ENCODE results near the gene ADAM11. TPM values are rescaled to one million over a fixed set of nuclear protein-coding genes. Genes with fewer than 3 reads are reported as not detected.

Gene ADAM11
- total and polyA plus RNA-seq, 2 of the 13 experiments (the other 11 are each of a cell fraction or from before 2014, with no cell fraction given): 0.38 to 0.91 TPM

DNA sequence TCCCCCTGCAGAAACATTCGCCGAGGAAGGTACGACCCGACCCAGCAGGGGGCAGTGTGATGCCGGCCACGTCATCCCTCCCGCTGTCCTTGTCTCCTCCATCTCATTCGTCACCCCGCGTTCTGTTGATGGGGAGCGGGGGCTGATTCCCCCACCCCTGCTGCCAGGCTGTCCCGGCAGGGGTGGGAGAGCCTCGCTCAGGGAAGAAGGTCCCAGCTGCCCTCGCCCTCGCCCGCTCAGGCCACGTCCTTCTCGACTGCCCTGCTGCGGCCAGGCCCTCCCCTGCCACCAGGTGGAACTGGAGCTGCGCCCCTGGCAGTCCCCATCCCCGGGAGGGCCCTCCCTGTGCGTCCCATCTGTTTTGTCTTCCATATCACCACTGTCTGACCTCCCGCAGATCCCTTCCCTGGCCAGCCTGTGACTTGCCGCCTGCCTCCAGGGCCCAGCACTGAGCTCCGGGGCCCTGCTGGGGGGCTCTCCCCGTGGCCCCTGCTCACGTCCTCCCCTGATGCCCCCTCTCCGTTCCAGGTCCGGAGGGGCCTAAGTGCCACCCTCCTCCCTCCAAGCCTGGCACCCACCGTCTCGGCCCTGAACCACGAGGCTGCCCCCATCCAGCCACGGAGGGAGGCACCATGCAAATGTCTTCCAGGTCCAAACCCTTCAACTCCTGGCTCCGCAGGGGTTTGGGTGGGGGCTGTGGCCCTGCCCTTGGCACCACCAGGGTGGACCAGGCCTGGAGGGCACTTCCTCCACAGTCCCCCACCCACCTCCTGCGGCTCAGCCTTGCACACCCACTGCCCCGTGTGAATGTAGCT lies 20.6 kb downstream of the ADAM11 start (continued):
- TF ChIP-seq, protein P1, sequence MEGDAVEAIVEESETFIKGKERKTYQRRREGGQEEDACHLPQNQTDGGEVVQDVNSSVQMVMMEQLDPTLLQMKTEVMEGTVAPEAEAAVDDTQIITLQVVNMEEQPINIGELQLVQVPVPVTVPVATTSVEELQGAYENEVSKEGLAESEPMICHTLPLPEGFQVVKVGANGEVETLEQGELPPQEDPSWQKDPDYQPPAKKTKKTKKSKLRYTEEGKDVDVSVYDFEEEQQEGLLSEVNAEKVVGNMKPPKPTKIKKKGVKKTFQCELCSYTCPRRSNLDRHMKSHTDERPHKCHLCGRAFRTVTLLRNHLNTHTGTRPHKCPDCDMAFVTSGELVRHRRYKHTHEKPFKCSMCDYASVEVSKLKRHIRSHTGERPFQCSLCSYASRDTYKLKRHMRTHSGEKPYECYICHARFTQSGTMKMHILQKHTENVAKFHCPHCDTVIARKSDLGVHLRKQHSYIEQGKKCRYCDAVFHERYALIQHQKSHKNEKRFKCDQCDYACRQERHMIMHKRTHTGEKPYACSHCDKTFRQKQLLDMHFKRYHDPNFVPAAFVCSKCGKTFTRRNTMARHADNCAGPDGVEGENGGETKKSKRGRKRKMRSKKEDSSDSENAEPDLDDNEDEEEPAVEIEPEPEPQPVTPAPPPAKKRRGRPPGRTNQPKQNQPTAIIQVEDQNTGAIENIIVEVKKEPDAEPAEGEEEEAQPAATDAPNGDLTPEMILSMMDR (CRISPR knock-in tag; IDR thresholded peaks at IDR 0.05): peak; percentile 96
- no peak for TF ChIP-seq SMARCE1 (IDR thresholded peaks at IDR 0.05; ENCODE audit: borderline replicate concordance)
- TF ChIP-seq MIXL1 (CRISPR knock-in tag; IDR thresholded peaks at IDR 0.05): 0 out of 2 replicates have a peak, but pooled peaks have one; percentile 9
- TF ChIP-seq ZNF484 (CRISPR knock-in tag; IDR thresholded peaks at IDR 0.05; ENCODE audit: borderline replicate concordance, low read depth): no peak
- TF ChIP-seq, protein P2, sequence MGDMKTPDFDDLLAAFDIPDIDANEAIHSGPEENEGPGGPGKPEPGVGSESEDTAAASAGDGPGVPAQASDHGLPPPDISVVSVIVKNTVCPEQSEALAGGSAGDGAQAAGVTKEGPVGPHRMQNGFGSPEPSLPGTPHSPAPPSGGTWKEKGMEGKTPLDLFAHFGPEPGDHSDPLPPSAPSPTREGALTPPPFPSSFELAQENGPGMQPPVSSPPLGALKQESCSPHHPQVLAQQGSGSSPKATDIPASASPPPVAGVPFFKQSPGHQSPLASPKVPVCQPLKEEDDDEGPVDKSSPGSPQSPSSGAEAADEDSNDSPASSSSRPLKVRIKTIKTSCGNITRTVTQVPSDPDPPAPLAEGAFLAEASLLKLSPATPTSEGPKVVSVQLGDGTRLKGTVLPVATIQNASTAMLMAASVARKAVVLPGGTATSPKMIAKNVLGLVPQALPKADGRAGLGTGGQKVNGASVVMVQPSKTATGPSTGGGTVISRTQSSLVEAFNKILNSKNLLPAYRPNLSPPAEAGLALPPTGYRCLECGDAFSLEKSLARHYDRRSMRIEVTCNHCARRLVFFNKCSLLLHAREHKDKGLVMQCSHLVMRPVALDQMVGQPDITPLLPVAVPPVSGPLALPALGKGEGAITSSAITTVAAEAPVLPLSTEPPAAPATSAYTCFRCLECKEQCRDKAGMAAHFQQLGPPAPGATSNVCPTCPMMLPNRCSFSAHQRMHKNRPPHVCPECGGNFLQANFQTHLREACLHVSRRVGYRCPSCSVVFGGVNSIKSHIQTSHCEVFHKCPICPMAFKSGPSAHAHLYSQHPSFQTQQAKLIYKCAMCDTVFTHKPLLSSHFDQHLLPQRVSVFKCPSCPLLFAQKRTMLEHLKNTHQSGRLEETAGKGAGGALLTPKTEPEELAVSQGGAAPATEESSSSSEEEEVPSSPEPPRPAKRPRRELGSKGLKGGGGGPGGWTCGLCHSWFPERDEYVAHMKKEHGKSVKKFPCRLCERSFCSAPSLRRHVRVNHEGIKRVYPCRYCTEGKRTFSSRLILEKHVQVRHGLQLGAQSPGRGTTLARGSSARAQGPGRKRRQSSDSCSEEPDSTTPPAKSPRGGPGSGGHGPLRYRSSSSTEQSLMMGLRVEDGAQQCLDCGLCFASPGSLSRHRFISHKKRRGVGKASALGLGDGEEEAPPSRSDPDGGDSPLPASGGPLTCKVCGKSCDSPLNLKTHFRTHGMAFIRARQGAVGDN (CRISPR knock-in tag; IDR thresholded peaks at IDR 0.05): peak; percentile 80
- TF ChIP-seq IRF2 (CRISPR knock-in tag; IDR thresholded peaks at IDR 0.05): peak; percentile 56
- TF ChIP-seq ZNF143 (CRISPR knock-in tag; IDR thresholded peaks at IDR 0.05): no peak
- peak; percentile 94 for TF ChIP-seq CREM (IDR thresholded peaks at IDR 0.05)
- 0 out of 2 replicates have a peak, but pooled peaks have one; percentile 56 for TF ChIP-seq CREM (CRISPR knock-in tag; IDR thresholded peaks at IDR 0.05)
- peak; percentile 97 for TF ChIP-seq XRCC5 (optimal IDR thresholded peaks at IDR 0.05; ENCODE audit: low read length)
- no peak for TF ChIP-seq ZNF713 (CRISPR knock-in tag; IDR thresholded peaks at IDR 0.05)
- TF ChIP-seq ATF7-NPFF (CRISPR knock-in tag; IDR thresholded peaks at IDR 0.05; ENCODE audit: low read depth): no peak
- TF ChIP-seq, protein P3, sequence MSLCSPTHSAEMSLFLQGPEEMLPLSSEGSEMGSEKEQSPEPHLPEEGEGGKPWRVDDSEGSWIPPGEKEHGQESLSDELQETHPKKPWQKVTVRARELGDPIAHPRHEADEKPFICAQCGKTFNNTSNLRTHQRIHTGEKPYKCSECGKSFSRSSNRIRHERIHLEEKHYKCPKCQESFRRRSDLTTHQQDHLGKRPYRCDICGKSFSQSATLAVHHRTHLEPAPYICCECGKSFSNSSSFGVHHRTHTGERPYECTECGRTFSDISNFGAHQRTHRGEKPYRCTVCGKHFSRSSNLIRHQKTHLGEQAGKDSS (CRISPR knock-in tag; IDR thresholded peaks at IDR 0.05; ENCODE audit: borderline replicate concordance, low read depth): 0 out of 2 replicates have a peak, but pooled peaks have one; percentile 28
- TF ChIP-seq ZNF354B (CRISPR knock-in tag; IDR thresholded peaks at IDR 0.05): no peak
- TF ChIP-seq, protein P4, sequence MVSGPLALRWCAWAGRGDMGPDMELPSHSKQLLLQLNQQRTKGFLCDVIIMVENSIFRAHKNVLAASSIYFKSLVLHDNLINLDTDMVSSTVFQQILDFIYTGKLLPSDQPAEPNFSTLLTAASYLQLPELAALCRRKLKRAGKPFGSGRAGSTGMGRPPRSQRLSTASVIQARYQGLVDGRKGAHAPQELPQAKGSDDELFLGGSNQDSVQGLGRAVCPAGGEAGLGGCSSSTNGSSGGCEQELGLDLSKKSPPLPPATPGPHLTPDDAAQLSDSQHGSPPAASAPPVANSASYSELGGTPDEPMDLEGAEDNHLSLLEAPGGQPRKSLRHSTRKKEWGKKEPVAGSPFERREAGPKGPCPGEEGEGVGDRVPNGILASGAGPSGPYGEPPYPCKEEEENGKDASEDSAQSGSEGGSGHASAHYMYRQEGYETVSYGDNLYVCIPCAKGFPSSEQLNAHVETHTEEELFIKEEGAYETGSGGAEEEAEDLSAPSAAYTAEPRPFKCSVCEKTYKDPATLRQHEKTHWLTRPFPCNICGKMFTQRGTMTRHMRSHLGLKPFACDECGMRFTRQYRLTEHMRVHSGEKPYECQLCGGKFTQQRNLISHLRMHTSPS (CRISPR knock-in tag; IDR thresholded peaks at IDR 0.05; ENCODE audit: low read depth): no peak
- peak; percentile 42; the same call in 1 of the 2 replicates for TF ChIP-seq YEATS4 (CRISPR knock-in tag; IDR thresholded peaks at IDR 0.05; ENCODE audit: borderline replicate concordance)
- TF ChIP-seq DPF2 (CRISPR knock-in tag; IDR thresholded peaks at IDR 0.05; ENCODE audit: borderline replicate concordance, low read depth): no peak
- TF ChIP-seq ZNF841 (CRISPR knock-in tag; IDR thresholded peaks at IDR 0.05; ENCODE audit: borderline replicate concordance): no peak
- peak; percentile 60; the same call in 1 of the 2 replicates for TF ChIP-seq TGIF2 (CRISPR knock-in tag; IDR thresholded peaks at IDR 0.05)
- TF ChIP-seq PHB2 (IDR thresholded peaks at IDR 0.05; ENCODE audit: partially characterized antibody): no peak
